ENCODE measurements around the gene EXD1.
"Not testable (repeated sequence)": the region's sequence is repeated elsewhere in the genome, so short reads cannot be mapped to it uniquely, and the experiment has no call there.

Gene EXD1

GRCh38 chr15:41139619-41140018 is 90.9 kb downstream of the EXD1 start:
- DNase-seq, result no peak

- DNase-seq, result not testable (repeated sequence)
Observed at GRCh38 chr15:41139112-41139511, 91.4 kb downstream of the EXD1 start.

DNA sequence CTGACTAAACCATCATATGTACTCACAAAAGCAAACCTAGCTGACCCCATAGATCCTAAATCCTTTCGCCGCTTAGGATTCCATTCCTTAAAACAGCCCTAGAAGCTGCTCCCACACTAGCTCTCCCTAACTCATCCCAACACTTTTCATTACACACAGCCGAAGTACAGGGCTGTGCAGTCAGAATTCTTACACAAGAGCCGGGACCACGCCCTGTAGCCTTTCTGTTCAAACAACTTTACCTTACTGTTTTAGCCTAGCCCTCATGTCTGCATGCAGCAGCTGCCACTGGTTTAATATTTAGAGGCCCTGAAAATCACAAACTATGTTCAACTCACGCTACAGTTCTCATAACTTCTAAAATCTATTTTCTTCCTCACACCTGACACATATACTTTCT is 95.0 kb downstream of the EXD1 start:
- not testable (repeated sequence) for DNase-seq

DNA sequence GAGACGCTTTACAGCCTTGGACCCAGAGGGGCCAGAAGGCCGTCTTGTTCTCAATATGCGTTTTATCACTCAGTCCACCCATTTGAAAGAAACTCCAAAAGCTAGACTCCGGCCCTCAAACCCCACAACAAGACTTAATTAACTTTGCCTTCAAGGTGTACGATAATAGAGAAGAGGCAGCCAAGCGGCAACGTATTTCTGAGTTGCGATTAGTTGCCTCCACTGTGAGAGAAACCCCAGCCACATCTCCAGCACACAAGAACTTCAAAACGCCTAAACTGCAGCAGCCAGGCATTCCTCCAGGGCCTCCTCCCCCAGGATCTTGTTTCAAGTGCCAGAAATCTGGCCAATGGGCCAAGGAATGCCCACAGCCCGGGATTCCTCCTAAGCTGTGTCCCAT is 97.1 kb downstream of the EXD1 start:
- no peak for DNase-seq

Measured in NCI-H526 treated with DMSO at 0.1 percent for 48 hours (cell line).